HepG2 (cell line): ENCODE data around the gene FURIN. TPM values are rescaled to one million over a fixed set of nuclear protein-coding genes. Genes with fewer than 3 reads are reported as not detected.

Experiments used
- ATAC-seq: fragments of 200-7000 bp; cut with Tn5 transposase; 3 replicates; pipeline ENCODE4 v1.9.1; 2020; ENCODE audit warnings: mild to moderate bottlenecking, moderate library complexity
- BruUV-seq: library from RNA; stranded (reverse); fragments of 400-500 nt; replicated peaks from 2 replicates; lab custom pipeline; 2021; lab: Mats Ljungman, UMichigan
- CTCF ChIA-PET: fragments of 300-600 bp; formaldehyde crosslinking; extraction: SDS; loops from one replicate; lab custom pipeline; 2021; ENCODE audit warnings: low total read pairs, inconsistent platforms, low intra/inter-chr PET ratio; lab: Yijun Ruan, JAX
- POLR2A ChIA-PET: fragments of 350-600 bp; sonication (Branson Sonifier 250); formaldehyde crosslinking; loops from one replicate; lab custom pipeline; 2020; ENCODE audit warnings: antibody characterized with exemption, inconsistent platforms; lab: Yijun Ruan, JAX
- DNase-seq: peaks from one replicate; pipeline ENCODE4 v3.0.0-alpha.2; 2015; ENCODE audit warnings: low spot score
- FAIRE-seq: peaks from 3 replicates; lab custom pipeline; 2011; peaks lifted over from hg19 to GRCh38; lab: Jason Lieb, UNC
- H2AFZ ChIP-seq: one replicate; pipeline ENCODE4 v1.6.1; 2011; ENCODE audit warnings: low read length, inconsistent platforms
- H3K27ac ChIP-seq: fragments of 300-600 bp; 3 replicates; pipeline ENCODE4 v1.8.0; 2011; ENCODE audit warnings: mixed run types, mild to moderate bottlenecking, mixed read lengths, low read length, inconsistent platforms; ENCODE audit not compliant: insufficient read depth; ENCODE audit errors: extremely low read length
- H3K27me3 ChIP-seq, 2 experiments: fragments of 200-600 bp in 1 of 2; 2 replicates in 1 of 2; 3 replicates in 1 of 2; pipeline versions ENCODE4 v1.6.0 to v1.8.0; 2011; ENCODE audit warnings: low read length in 2 of 2, mild to moderate bottlenecking in 2 of 2, moderate library complexity in 2 of 2, inconsistent platforms in 1 of 2; ENCODE audit not compliant: insufficient read depth in 2 of 2, control insufficient read depth in 1 of 2
- H3K36me3 ChIP-seq, 2 experiments: fragments of 200-600 bp in 1 of 2; replicated peaks in 1 of 2; 2 replicates in 1 of 2; 3 replicates in 1 of 2; pipeline versions ENCODE4 v1.5.1 to v1.8.0; 2011; ENCODE audit warnings: low read length in 2 of 2, inconsistent platforms in 1 of 2; ENCODE audit not compliant: insufficient read depth in 2 of 2, control insufficient read depth in 1 of 2
- H3K4me1 ChIP-seq: 2 replicates; pipeline ENCODE4 v1.5.1; 2012; ENCODE audit warnings: low read length, inconsistent platforms; ENCODE audit not compliant: insufficient read depth
- H3K4me2 ChIP-seq: 2 replicates; pipeline ENCODE4 v1.6.0; 2011; ENCODE audit warnings: low read depth, low read length, inconsistent platforms
- H3K4me3 ChIP-seq, 3 experiments: fragments of 200-600 bp in 1 of 3; sonication (generic), shearing (Covaris generic) in 1 of 3; replicated peaks in 1 of 3; 2 replicates each; pipeline ENCODE4 v1.5.1; 2011 to 2016; ENCODE audit warnings: low read length in 3 of 3, inconsistent platforms in 2 of 3, low read depth in 2 of 3, mild to moderate bottlenecking in 2 of 3, control low read depth in 1 of 3, mixed read lengths in 1 of 3; ENCODE audit not compliant: insufficient read depth in 1 of 3
- H3K79me2 ChIP-seq: one replicate; pipeline ENCODE4 v1.6.1; 2011; ENCODE audit warnings: low read length, inconsistent platforms; ENCODE audit not compliant: insufficient read depth
- H3K9ac ChIP-seq: 2 replicates; pipeline ENCODE4 v1.6.0; 2011; ENCODE audit warnings: mild to moderate bottlenecking, low read depth, low read length, inconsistent platforms; ENCODE audit not compliant: insufficient read depth
- H3K9me3 ChIP-seq: 2 replicates; pipeline ENCODE4 v1.5.1; 2012; ENCODE audit warnings: mild to moderate bottlenecking, low read length
- H4K20me1 ChIP-seq: 2 replicates; pipeline ENCODE4 v1.6.0; 2011; ENCODE audit warnings: inconsistent platforms, mild to moderate bottlenecking, low read length, moderate library complexity; ENCODE audit not compliant: insufficient read depth
- ATRX ChIP-seq: sonication (generic); formaldehyde crosslinking; IDR thresholded peaks from 2 replicates; pipeline ENCODE4 v1.4.0; 2020; ENCODE audit warnings: missing genetic modification reagents, borderline replicate concordance
- BCLAF1 ChIP-seq: fragments of 450-650 bp; IDR thresholded peaks from 2 replicates; pipeline ENCODE4 v1.6.1; 2017; ENCODE audit warnings: mild to moderate bottlenecking
- BRF2 ChIP-seq: sonication (generic); formaldehyde crosslinking; IDR thresholded peaks from 2 replicates; pipeline ENCODE4 v1.8.1; 2022; ENCODE audit warnings: mild to moderate bottlenecking, missing genetic modification reagents
- PRDM15 ChIP-seq: sonication (generic); formaldehyde crosslinking; IDR thresholded peaks from 2 replicates; pipeline ENCODE4 v1.4.0; 2020; ENCODE audit warnings: missing genetic modification reagents
- SMYD3 ChIP-seq: sonication (generic); formaldehyde crosslinking; IDR thresholded peaks from 2 replicates; pipeline ENCODE4 v1.8.1; 2023; ENCODE audit warnings: mild to moderate bottlenecking, missing genetic modification reagents
- ZNF652 ChIP-seq: IDR thresholded peaks from 2 replicates; pipeline ENCODE4 v1.6.1; 2016; ENCODE audit warnings: low read depth, borderline replicate concordance
- WGBS: methylation state at CpG from one replicate; pipeline ENCODE4 v1.1.6; 2017; ENCODE audit warnings: low lambda C conversion rate; 5-methylcytosine and 5-hydroxymethylcytosine counted together
- in situ Hi-C: cut with HindIII; loops from 2 replicates; pipeline ENCODE4 v1.10.0; 2017; ENCODE audit warnings: low pct_unique_long_range_greater_than_20kb; ENCODE audit not compliant: extremely low pct_ligation_motif_present
- intact Hi-C: fragments of 100-400 bp; cut with micrococcal nuclease; formaldehyde crosslinking; loops from one replicate; pipeline ENCODE4 v1.10.0; 2022; ENCODE audit not compliant: unreplicated experiment
- polyA plus RNA-seq, 8 experiments: library from polyadenylated mRNA; depleted of rRNA in 3 of 8; stranded (reverse) in 7 of 8; unstranded in 1 of 8; fragments of >200 nt; fragmentation: Illumina TruSeq in 4 of 8; extraction: Trizol in 4 of 8; gene quantifications; 2 replicates each; pipeline versions ENCODE4 v1.2.1 to v1.2.3, GENCODE V29; 2011 to 2016; ENCODE audit warnings: low read depth in 4 of 8, missing spikeins in 1 of 8, mixed read lengths in 1 of 8; ENCODE audit not compliant: insufficient read depth in 1 of 8
- total RNA-seq, 5 experiments: library from RNA; depleted of rRNA; stranded (reverse); fragments of >200 nt; fragmentation: Illumina TruSeq; extraction: Trizol; gene quantifications; 2 replicates each; pipeline ENCODE4 v1.2.3, GENCODE V29; 2016; ENCODE audit warnings: low read depth in 1 of 5
- TF ChIP-seq, protein P1 (sequence below): sonication (generic); formaldehyde crosslinking; IDR thresholded peaks from 2 replicates; pipeline ENCODE4 v1.4.0; 2020; ENCODE audit warnings: missing genetic modification reagents
- TF ChIP-seq, protein P2 (sequence below): sonication (generic); formaldehyde crosslinking; conservative IDR thresholded peaks from 2 replicates; pipeline ENCODE4 v1.4.0; 2020; ENCODE audit warnings: missing genetic modification reagents

Gene FURIN
- total and polyA plus RNA-seq, 2 of the 13 experiments (the other 11 are each of a cell fraction or from before 2014, with no cell fraction given): 15.2 to 17.4 TPM

- no peak for FAIRE-seq
- peak within 1 kb of the TSS; percentile 64 for H3K27ac ChIP-seq
- H4K20me1 ChIP-seq: no peaks in the 10 kb centered on the region
- intact Hi-C loops (loop anchor here (1.0 kb wide), 2 partner anchors 31 to 186 kb away; partner anchors contain the start of gene BLM), in situ Hi-C loops (no loop called here)
- H3K4me2 ChIP-seq: peak within 1 kb of the TSS; percentile 83
- WGBS: 2% methylated on average over 11 of the region's 81 CpGs
- H2AFZ ChIP-seq: peak within 1 kb of the TSS; percentile 77
- peak within 1 kb of the TSS; percentile 77 for H3K9ac ChIP-seq
- peak; percentile 15 for DNase-seq
- peaks cover 7 to 29% of the 10 kb centered on the region in 2 experiments; a peak in 4 of 5 replicates for H3K36me3 ChIP-seq
- ChIA-PET POLR2A (interaction anchor here (1.0 to 4.4 kb wide), 13 partner anchors 10 to 186 kb away, joined by 3 to 45 read pairs (median 5); partner anchors contain the start of genes BLM, FES, HDDC3 and RCCD1), CTCF (interaction anchor here (0.9 to 1.9 kb wide), 2 partner anchors 30 to 32 kb away, joined by 3 to 5 read pairs; partner anchors contain the start of genes HDDC3 and UNC45A)
- peaks cover 0 to 1% of the 10 kb centered on the region in 2 experiments; a peak in 1 of 5 replicates for H3K27me3 ChIP-seq
- H3K4me1 ChIP-seq: peaks cover 20% of the 10 kb centered on the region
- ATAC-seq: peak; percentile 70
- H3K4me3 ChIP-seq: peak within 1 kb of the TSS; percentile 71 to 89 (median 81)
- no peaks in the 10 kb centered on the region for H3K79me2 ChIP-seq
- BruUV-seq: no TSS peak
- no peaks in the 10 kb centered on the region for H3K9me3 ChIP-seq
- TF ChIP-seq, protein P1, sequence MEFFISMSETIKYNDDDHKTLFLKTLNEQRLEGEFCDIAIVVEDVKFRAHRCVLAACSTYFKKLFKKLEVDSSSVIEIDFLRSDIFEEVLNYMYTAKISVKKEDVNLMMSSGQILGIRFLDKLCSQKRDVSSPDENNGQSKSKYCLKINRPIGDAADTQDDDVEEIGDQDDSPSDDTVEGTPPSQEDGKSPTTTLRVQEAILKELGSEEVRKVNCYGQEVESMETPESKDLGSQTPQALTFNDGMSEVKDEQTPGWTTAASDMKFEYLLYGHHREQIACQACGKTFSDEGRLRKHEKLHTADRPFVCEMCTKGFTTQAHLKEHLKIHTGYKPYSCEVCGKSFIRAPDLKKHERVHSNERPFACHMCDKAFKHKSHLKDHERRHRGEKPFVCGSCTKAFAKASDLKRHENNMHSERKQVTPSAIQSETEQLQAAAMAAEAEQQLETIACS: peak; percentile 62
- TF ChIP-seq BRF2 (no peak), SMYD3 (CRISPR knock-in tag) (no peak), BCLAF1 (no peak), PRDM15 (CRISPR knock-in tag) (no peak), ZNF652 (CRISPR knock-in tag) (no peak), ATRX (CRISPR knock-in tag) (no peak)
- TF ChIP-seq, protein P2, sequence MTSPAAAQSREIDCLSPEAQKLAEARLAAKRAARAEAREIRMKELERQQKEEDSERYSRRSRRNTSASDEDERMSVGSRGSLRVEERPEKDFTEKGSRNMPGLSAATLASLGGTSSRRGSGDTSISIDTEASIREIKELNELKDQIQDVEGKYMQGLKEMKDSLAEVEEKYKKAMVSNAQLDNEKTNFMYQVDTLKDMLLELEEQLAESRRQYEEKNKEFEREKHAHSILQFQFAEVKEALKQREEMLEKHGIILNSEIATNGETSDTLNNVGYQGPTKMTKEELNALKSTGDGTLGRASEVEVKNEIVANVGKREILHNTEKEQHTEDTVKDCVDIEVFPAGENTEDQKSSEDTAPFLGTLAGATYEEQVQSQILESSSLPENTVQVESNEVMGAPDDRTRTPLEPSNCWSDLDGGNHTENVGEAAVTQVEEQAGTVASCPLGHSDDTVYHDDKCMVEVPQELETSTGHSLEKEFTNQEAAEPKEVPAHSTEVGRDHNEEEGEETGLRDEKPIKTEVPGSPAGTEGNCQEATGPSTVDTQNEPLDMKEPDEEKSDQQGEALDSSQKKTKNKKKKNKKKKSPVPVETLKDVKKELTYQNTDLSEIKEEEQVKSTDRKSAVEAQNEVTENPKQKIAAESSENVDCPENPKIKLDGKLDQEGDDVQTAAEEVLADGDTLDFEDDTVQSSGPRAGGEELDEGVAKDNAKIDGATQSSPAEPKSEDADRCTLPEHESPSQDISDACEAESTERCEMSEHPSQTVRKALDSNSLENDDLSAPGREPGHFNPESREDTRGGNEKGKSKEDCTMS: no peak
These were observed 34.7 kb downstream of the FURIN start, which contains the start of gene MAN2A2 for GRCh38 chr15:90902840-90903732. MAN2A2 (plus strand) TSS chr15:90903302; CDS start chr15:90904208, 906 bp downstream.
